HUES6 (cell line): Measurements from ENCODE around the gene SNTG2.

Experiments used
- H3K27ac ChIP-seq: 2 replicates; pipeline ENCODE4 v1.7.0; 2013; ENCODE audit warnings: low read depth, mild to moderate bottlenecking, low read length, inconsistent platforms
- H3K27me3 ChIP-seq: 2 replicates; pipeline ENCODE4 v1.6.1; 2013; ENCODE audit warnings: low read length; ENCODE audit not compliant: control insufficient read depth, insufficient read depth
- H3K36me3 ChIP-seq: 2 replicates; pipeline ENCODE4 v1.6.1; 2013; ENCODE audit warnings: low read length; ENCODE audit not compliant: control insufficient read depth, insufficient read depth
- H3K4me1 ChIP-seq: 2 replicates; pipeline ENCODE4 v1.6.1; 2013; ENCODE audit warnings: low read length; ENCODE audit not compliant: control insufficient read depth, insufficient read depth
- H3K4me3 ChIP-seq: 2 replicates; pipeline ENCODE4 v1.5.1; 2013; ENCODE audit warnings: low read depth, low read length
- H3K9ac ChIP-seq: one replicate; pipeline ENCODE4 v1.6.1; 2013; ENCODE audit warnings: mild to moderate bottlenecking, low read length
- H3K9me3 ChIP-seq: 2 replicates; pipeline ENCODE4 v1.6.1; 2013; ENCODE audit warnings: low read depth, low read length; ENCODE audit not compliant: control insufficient read depth, insufficient read depth

SNTG2 gene

GRCh38 chr2:954687-955000 lies 4.0 kb downstream of the SNTG2 start:
- Histone ChIP-seq H3K9ac (no peak overlapping the region), H3K4me3 (no peak overlapping the region), H3K27me3 (peaks cover 41% of the 10 kb centered on the region), H3K27ac (no peak overlapping the region), H3K9me3 (no peaks in the 10 kb centered on the region), H3K36me3 (no peaks in the 10 kb centered on the region), H3K4me1 (peaks cover 25% of the 10 kb centered on the region)

GRCh38 chr2:955829-956731 lies 5.4 kb downstream of the SNTG2 start:
- H3K4me3 ChIP-seq, result peak overlapping the region; percentile 35; the same call in 1 of the 2 replicates
- no peak overlapping the region for H3K27ac ChIP-seq
- no peak overlapping the region for H3K9ac ChIP-seq
- H3K4me1 ChIP-seq, result peaks cover 25% of the 10 kb centered on the region
- H3K9me3 ChIP-seq, result no peaks in the 10 kb centered on the region
- H3K27me3 ChIP-seq, result peaks cover 33% of the 10 kb centered on the region
- H3K36me3 ChIP-seq, result no peaks in the 10 kb centered on the region

DNA sequence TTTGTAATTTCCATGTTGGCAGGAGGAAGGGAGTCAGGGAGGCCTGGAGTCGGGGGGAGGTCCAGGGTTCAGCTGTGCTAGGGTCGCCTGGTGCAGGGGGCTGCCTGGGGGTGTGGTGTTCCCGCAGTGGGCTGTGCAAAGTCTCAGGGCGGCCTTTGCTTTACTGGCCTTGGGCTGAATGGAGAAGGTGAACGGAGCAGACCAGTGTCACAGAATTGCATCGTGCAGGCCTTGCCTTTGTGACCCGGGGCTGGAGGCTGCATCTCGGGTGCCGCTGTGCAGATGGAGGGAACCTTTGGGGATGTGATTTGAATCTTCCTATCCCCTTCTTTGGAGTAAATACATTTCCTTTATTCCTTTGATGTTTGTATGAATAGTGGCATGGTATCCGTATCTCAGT lies 8.8 kb downstream of the SNTG2 start:
- no peak overlapping the region for H3K9ac ChIP-seq
- no peak overlapping the region for H3K27ac ChIP-seq
- H3K4me3 ChIP-seq, result no peak overlapping the region
- H3K36me3 ChIP-seq, result no peaks in the 10 kb centered on the region
- H3K9me3 ChIP-seq, result no peaks in the 10 kb centered on the region
- peaks cover 3% of the 10 kb centered on the region; the same call in 1 of the 2 replicates for H3K27me3 ChIP-seq
- H3K4me1 ChIP-seq, result peaks cover 7% of the 10 kb centered on the region

DNA sequence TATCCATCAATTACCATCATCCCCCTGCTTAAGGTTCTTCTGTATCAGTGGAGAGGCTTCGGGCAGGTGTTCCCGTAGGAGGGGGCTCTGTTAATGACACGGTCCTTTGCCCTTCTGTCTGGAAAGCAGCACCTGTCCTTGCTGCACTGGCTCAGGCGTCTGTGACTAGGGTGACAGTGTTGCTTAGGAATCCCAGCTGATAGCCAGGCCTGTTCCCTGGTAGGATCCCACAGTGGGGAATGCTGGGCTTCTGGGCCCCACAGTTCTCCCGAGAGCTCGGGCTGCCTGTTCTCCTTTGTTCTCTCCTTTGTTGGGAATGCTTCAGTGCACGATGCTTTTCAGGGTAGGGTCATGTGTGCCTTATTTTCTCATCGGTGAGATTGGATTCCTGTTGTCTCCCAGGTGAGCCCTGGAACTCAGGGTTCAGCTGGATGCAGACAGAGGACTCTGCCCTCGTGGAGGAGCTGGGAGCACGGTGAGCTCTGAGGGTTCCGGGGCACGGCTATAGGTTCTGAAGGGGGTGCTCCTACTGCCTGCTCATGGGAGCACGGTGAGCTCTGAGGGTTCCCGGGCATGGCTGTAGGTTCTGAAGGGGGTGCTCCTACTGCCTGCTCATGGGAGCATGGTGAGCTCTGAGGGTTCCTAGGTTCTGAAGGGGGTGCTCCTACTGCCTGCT lies 9.6 kb downstream of the SNTG2 start:
- Histone ChIP-seq H3K9me3 (no peaks in the 10 kb centered on the region), H3K9ac (no peak overlapping the region), H3K27ac (no peak overlapping the region), H3K27me3 (peaks cover 2% of the 10 kb centered on the region; the same call in 1 of the 2 replicates), H3K4me1 (peaks cover 7% of the 10 kb centered on the region), H3K4me3 (no peak overlapping the region), H3K36me3 (no peaks in the 10 kb centered on the region)

- H3K9ac ChIP-seq, result no peak overlapping the region
- H3K9me3 ChIP-seq, result no peaks in the 10 kb centered on the region
- H3K27me3 ChIP-seq, result peaks cover 2% of the 10 kb centered on the region; the same call in 1 of the 2 replicates
- H3K4me3 ChIP-seq, result no peak overlapping the region
- no peaks in the 10 kb centered on the region for H3K36me3 ChIP-seq
- no peak overlapping the region for H3K27ac ChIP-seq
- peaks cover 4% of the 10 kb centered on the region for H3K4me1 ChIP-seq
These were observed 11.1 kb downstream of the SNTG2 start for GRCh38 chr2:961786-962185.

- H3K4me1 ChIP-seq, result no peaks in the 10 kb centered on the region
- no peaks in the 10 kb centered on the region for H3K36me3 ChIP-seq
- no peak overlapping the region for H3K27ac ChIP-seq
- H3K9me3 ChIP-seq, result peaks cover 6% of the 10 kb centered on the region; the same call in 1 of the 2 replicates
- H3K4me3 ChIP-seq, result no peak overlapping the region
- H3K27me3 ChIP-seq, result no peaks in the 10 kb centered on the region
- no peak overlapping the region for H3K9ac ChIP-seq
These were observed 13.2 kb downstream of the SNTG2 start for GRCh38 chr2:963876-964275.

GRCh38 chr2:964562-964961 lies 13.9 kb downstream of the SNTG2 start:
- peaks cover 11% of the 10 kb centered on the region; the same call in 1 of the 2 replicates for H3K9me3 ChIP-seq
- H3K9ac ChIP-seq, result no peak overlapping the region
- no peak overlapping the region for H3K27ac ChIP-seq
- H3K36me3 ChIP-seq, result no peaks in the 10 kb centered on the region
- H3K27me3 ChIP-seq, result no peaks in the 10 kb centered on the region
- H3K4me1 ChIP-seq, result no peaks in the 10 kb centered on the region
- no peak overlapping the region for H3K4me3 ChIP-seq

- H3K36me3 ChIP-seq, result no peaks in the 10 kb centered on the region
- no peaks in the 10 kb centered on the region for H3K4me1 ChIP-seq
- H3K9ac ChIP-seq, result no peak overlapping the region
- H3K27me3 ChIP-seq, result no peaks in the 10 kb centered on the region
- no peak overlapping the region for H3K27ac ChIP-seq
- peaks cover 14% of the 10 kb centered on the region; the same call in 1 of the 2 replicates for H3K9me3 ChIP-seq
- no peak overlapping the region for H3K4me3 ChIP-seq
These were observed 15.0 kb downstream of the SNTG2 start for GRCh38 chr2:965640-966147.

GRCh38 chr2:973129-973528 lies 22.5 kb downstream of the SNTG2 start:
- Histone ChIP-seq H3K36me3 (peaks cover 2% of the 10 kb centered on the region; the same call in 1 of the 2 replicates), H3K9me3 (peaks cover 14% of the 10 kb centered on the region; the same call in 1 of the 2 replicates), H3K4me3 (no peak overlapping the region), H3K9ac (no peak overlapping the region), H3K4me1 (no peaks in the 10 kb centered on the region), H3K27me3 (no peaks in the 10 kb centered on the region), H3K27ac (no peak overlapping the region)

- H3K36me3 ChIP-seq, result peaks cover 2% of the 10 kb centered on the region; the same call in 1 of the 2 replicates
- no peak overlapping the region for H3K4me3 ChIP-seq
- no peak overlapping the region for H3K27ac ChIP-seq
These were observed 23.4 kb downstream of the SNTG2 start for GRCh38 chr2:974054-974453.

DNA sequence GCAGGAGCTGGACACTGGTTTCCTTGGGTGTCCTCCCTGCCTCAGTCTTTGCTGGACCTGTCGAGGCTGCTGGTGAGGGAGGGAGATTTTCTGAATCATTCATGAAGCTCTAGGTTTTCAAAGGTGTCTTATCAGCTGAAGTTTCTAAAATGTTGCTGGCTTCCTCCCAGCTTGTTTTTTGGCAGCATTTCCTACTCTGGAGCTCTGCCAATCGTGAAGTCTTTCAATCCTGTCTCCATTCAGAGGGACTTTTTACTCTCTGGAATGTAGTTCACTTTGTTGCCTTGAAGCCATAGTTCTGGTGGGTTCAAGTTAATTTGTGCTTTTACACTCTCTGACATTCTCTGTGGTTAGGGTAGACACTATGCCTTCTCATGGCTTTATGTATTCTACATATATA lies 23.9 kb downstream of the SNTG2 start:
- Histone ChIP-seq H3K27me3 (no peaks in the 10 kb centered on the region), H3K4me3 (no peak overlapping the region), H3K27ac (no peak overlapping the region)

More at GRCh38 chr2:974054-974453, 23.4 kb downstream of the SNTG2 start:
- Histone ChIP-seq H3K9me3 (peaks cover 6% of the 10 kb centered on the region; the same call in 1 of the 2 replicates), H3K9ac (no peak overlapping the region), H3K27me3 (no peaks in the 10 kb centered on the region), H3K4me1 (peaks cover 2% of the 10 kb centered on the region; the same call in 1 of the 2 replicates)

More for the DNA sequence above, 23.9 kb downstream of the SNTG2 start:
- Histone ChIP-seq H3K4me1 (peaks cover 6% of the 10 kb centered on the region), H3K9ac (no peak overlapping the region), H3K36me3 (peaks cover 2% of the 10 kb centered on the region; the same call in 1 of the 2 replicates), H3K9me3 (0 out of 2 replicates have a peak, but pooled peaks cover 4% of the 10 kb centered on the region)
